Progenitor cell of endocrine pancreas (in vitro differentiated cells): ENCODE measurements around the gene FGF16. TPM values are rescaled to one million over a fixed set of nuclear protein-coding genes. Genes with fewer than 3 reads are reported as not detected.

ENCODE experiments used
- DNase-seq: peaks from one replicate; pipeline ENCODE4 v3.0.0; 2021; ENCODE audit warnings: low spot score; ENCODE audit not compliant: unreplicated experiment
- H3K27ac Mint-ChIP-seq: 2 replicates; pipeline ENCODE4 v1.8.0; 2021; ENCODE audit warnings: mild to moderate bottlenecking, moderate library complexity, mixed read lengths
- H3K27me3 Mint-ChIP-seq: 2 replicates; pipeline ENCODE4 v1.8.0; 2021; ENCODE audit warnings: mixed read lengths
- H3K36me3 Mint-ChIP-seq: 2 replicates; pipeline ENCODE4 v1.8.0; 2022; ENCODE audit warnings: mixed read lengths; ENCODE audit not compliant: insufficient read depth
- H3K4me1 Mint-ChIP-seq: 2 replicates; pipeline ENCODE4 v1.8.0; 2021; ENCODE audit warnings: low read depth, mixed read lengths
- H3K4me3 Mint-ChIP-seq: 2 replicates; pipeline ENCODE4 v1.8.0; 2021; ENCODE audit warnings: low read depth, mild to moderate bottlenecking, moderate library complexity, mixed read lengths
- H3K9me3 Mint-ChIP-seq: 2 replicates; pipeline ENCODE4 v1.8.0; 2021; ENCODE audit warnings: low read depth, mixed read lengths
- total RNA-seq: library from RNA; stranded (reverse); gene quantifications from 2 replicates; pipeline ENCODE4 v1.2.1, GENCODE V29; 2021
- TF ChIP-seq, protein P1 (sequence below): fragments of 200-600 bp; sonication (generic); IDR thresholded peaks from one replicate; pipeline ENCODE4 v1.5.0; 2021; ENCODE audit warnings: antibody characterized with exemption, mild to moderate bottlenecking; ENCODE audit not compliant: unreplicated experiment

FGF16 gene
- total RNA-seq, 1 donor from 2014 or later: not detected

DNA sequence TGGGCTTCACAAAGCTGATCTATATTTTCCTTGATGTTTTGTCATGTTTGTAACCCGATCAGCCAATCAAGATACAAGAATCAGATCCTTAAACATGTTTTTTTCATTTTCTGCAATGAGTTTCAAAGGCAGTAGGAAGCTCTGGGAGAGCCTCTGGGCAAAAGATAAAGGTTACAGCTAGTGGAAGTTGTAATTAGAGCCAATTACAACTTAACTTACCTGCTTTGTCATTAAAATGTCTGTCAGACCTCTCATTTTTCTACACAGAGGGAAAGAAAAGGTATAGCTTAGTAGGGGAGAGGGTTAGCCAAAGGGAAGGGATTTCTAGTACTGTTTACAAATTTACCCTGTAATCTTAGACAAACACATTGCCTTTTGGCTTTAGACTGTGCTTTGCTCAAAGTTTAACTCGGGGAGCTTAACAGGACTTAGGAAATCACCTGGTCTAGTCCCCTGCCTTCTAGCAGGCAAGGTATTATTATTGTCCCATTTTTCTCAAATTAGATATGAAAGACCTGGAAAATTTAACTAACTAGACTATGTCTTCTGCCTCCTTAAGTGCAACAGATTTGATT, 55.8 kb downstream of the FGF16 start:
- Mint-ChIP-seq H3K4me3 (no peak overlapping the region), H3K36me3 (peaks cover 3% of the 10 kb centered on the region), H3K27ac (peak overlapping the region; percentile 81), H3K4me1 (peaks cover 14% of the 10 kb centered on the region), H3K9me3 (peaks cover 15% of the 10 kb centered on the region), H3K27me3 (no peaks in the 10 kb centered on the region)
- DNase-seq: no peak
- TF ChIP-seq, protein P1, sequence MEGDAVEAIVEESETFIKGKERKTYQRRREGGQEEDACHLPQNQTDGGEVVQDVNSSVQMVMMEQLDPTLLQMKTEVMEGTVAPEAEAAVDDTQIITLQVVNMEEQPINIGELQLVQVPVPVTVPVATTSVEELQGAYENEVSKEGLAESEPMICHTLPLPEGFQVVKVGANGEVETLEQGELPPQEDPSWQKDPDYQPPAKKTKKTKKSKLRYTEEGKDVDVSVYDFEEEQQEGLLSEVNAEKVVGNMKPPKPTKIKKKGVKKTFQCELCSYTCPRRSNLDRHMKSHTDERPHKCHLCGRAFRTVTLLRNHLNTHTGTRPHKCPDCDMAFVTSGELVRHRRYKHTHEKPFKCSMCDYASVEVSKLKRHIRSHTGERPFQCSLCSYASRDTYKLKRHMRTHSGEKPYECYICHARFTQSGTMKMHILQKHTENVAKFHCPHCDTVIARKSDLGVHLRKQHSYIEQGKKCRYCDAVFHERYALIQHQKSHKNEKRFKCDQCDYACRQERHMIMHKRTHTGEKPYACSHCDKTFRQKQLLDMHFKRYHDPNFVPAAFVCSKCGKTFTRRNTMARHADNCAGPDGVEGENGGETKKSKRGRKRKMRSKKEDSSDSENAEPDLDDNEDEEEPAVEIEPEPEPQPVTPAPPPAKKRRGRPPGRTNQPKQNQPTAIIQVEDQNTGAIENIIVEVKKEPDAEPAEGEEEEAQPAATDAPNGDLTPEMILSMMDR: no peak

DNA sequence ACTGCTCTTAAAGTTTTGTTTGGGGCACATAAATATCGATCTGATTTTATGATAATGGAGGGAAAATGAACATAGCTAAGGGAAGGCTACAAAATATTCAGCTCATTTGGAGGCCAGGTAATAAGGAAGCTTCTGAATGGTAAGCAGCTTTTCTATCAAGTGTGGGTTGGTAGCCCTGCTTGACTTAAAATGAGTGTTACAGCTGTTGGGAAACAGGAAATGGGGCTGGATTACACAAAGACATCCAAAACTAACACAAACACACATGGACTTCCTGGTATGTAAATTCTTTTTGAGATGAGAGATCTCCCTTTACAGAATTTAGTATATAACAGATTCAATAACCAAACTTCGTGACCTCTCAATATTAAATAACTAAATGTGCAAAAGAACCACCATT, 58.0 kb downstream of the FGF16 start:
- peaks cover 10% of the 10 kb centered on the region for H3K36me3 Mint-ChIP-seq
- no peak overlapping the region for H3K27ac Mint-ChIP-seq
- no peak for DNase-seq
- no peaks in the 10 kb centered on the region for H3K9me3 Mint-ChIP-seq
- TF ChIP-seq, protein P1: no peak
- peaks cover 16% of the 10 kb centered on the region for H3K4me1 Mint-ChIP-seq
- H3K4me3 Mint-ChIP-seq: no peak overlapping the region
- H3K27me3 Mint-ChIP-seq: no peaks in the 10 kb centered on the region
